IPS DF 6.9 (cell line): ENCODE measurements around the gene ZFYVE19.

Experiments used
- DNase-seq: peaks from one replicate; pipeline ENCODE4 v3.0.0-alpha.2; 2013; ENCODE audit warnings: low read depth, low spot score
- H3K27ac ChIP-seq: one replicate; pipeline ENCODE4 v1.5.1; 2013; ENCODE audit warnings: low read length, control low read depth
- H3K27me3 ChIP-seq: 2 replicates; pipeline ENCODE4 v1.6.1; 2013; ENCODE audit warnings: mild to moderate bottlenecking, low read length; ENCODE audit not compliant: control insufficient read depth, insufficient read depth
- H3K36me3 ChIP-seq: 2 replicates; pipeline ENCODE4 v1.6.1; 2013; ENCODE audit warnings: low read length; ENCODE audit not compliant: control insufficient read depth, insufficient read depth
- H3K4me1 ChIP-seq: 2 replicates; pipeline ENCODE4 v1.6.1; 2013; ENCODE audit warnings: low read length; ENCODE audit not compliant: control insufficient read depth, insufficient read depth
- H3K4me3 ChIP-seq: 2 replicates; pipeline ENCODE4 v1.5.1; 2013; ENCODE audit warnings: mild to moderate bottlenecking, low read length
- H3K9me3 ChIP-seq: 2 replicates; pipeline ENCODE4 v1.6.1; 2013; ENCODE audit warnings: low read length, inconsistent platforms; ENCODE audit not compliant: control insufficient read depth, insufficient read depth
- WGBS: extraction: QIAGEN DNeasy Blood & Tissue Kit; methylation state at CpG from one replicate; pipeline ENCODE4 v1.1.7; 2013; ENCODE audit warnings: mixed read lengths, missing lambda C conversion rate; ENCODE audit not compliant: insufficient read length, insufficient coverage; 5-methylcytosine and 5-hydroxymethylcytosine counted together

Gene ZFYVE19

DNA sequence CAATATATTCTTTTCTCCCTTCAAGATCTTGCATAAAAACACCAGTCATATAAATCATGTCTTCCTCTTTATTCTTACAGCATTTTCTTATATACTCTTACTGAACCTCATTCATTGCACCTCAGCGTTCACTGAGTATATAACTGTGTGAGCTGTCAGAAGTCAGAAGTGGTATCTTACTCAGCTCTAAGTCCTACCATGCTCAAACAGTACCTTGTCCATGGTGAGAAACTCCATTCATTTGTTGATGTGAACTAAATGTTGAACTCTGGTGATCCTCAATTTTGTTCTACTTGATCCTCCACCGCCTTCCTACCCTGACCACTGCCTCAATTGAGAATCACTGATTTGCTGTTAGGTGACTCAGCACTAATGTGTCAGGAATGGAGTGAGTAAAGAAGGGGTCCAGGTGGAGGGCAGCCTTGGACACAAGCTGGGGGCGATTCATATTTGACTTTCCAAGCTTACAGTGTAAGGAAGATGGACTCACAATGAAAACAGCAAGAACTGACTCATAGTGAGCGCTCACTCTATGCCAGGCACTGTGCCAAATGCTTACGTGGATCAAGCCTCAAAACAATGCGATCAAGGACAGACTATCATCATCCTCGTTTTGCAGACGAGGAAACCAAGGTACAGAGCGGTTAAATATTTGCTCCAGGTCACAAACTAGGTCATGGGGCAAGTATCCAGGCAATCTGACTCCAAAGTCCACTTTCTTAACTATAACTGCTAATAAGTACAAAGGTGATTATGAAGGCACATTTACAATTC is 13.5 kb upstream of the ZFYVE19 start:
- Histone ChIP-seq H3K4me3 (no peak overlapping the region), H3K4me1 (peaks cover 6% of the 10 kb centered on the region; the same call in 1 of the 2 replicates), H3K9me3 (no peaks in the 10 kb centered on the region), H3K36me3 (no peaks in the 10 kb centered on the region), H3K27me3 (no peaks in the 10 kb centered on the region), H3K27ac (no peak overlapping the region)
- no peak for DNase-seq
- WGBS: no CpG with 5 or more reads among the region's 9 CpGs

DNA sequence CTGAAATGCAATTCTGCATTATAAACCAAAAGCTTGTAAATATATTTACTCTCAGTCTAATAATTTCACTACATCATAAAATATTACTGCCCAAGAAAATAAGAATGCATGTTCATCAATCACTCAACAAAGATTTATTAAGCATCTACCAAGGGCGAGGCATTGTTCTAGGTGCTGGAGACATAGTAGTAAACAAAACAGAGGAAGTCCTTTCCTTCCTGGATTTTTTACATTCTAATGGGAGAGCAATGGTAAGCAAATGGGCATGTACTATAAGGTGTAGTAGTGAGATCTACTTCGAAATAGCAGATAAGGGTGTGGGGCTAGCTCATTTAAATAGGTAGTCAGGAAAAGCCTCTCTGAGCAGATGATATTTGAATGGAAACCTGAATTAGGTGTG is 10.8 kb upstream of the ZFYVE19 start:
- Histone ChIP-seq H3K4me3 (no peak overlapping the region), H3K9me3 (no peaks in the 10 kb centered on the region), H3K4me1 (peaks cover 5% of the 10 kb centered on the region; the same call in 1 of the 2 replicates), H3K27me3 (no peaks in the 10 kb centered on the region), H3K27ac (no peak overlapping the region), H3K36me3 (no peaks in the 10 kb centered on the region)
- DNase-seq: no peak
- no CpG with 5 or more reads among the region's 2 CpGs for WGBS

DNA sequence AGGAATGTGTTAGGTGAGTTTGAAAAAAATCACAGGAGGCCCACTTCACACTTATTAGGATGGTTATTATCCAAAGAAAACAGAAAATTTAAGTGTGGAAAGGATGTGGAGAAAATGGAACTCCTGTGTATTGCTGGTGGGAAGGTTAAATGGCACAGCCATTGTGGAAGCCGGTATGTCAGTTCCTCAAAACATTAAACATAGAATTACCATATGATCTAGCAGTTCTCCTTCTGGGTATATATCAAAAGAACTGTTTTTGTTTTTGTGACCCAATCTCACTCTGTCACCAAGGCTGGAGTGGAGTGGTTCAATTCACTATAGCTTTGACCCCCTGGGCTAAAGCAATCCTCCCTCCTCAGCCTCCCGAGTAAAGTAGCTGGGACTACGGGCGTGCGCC is 10.4 kb upstream of the ZFYVE19 start:
- no peak overlapping the region for H3K27ac ChIP-seq

DNA sequence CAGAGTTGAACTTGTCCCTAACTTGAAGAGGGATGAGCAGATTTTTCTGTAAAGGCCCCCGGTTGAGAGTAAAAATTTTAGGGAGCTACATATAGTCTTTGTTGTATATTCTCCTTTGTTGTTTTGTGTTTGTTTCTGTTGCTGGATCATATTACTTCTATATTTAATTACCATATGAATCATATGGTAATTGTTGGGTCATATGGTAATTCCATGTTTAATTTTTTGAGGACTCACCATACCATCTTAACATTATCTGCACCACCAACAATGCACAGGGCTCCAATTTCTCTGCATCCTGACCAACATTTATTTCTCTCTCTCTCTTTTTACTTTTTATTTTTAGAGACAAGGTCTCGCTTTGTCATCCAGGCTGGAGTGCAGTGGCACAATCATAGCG is 7.4 kb upstream of the ZFYVE19 start:
- DNase-seq: no peak
- Histone ChIP-seq H3K27me3 (no peaks in the 10 kb centered on the region), H3K4me1 (peaks cover 5% of the 10 kb centered on the region; the same call in 1 of the 2 replicates), H3K27ac (no peak overlapping the region), H3K9me3 (no peaks in the 10 kb centered on the region), H3K36me3 (no peaks in the 10 kb centered on the region; the same call in 1 of the 2 replicates), H3K4me3 (no peak overlapping the region)
- no CpG with 5 or more reads among the region's 3 CpGs for WGBS

More for the DNA sequence above, 10.4 kb upstream of the ZFYVE19 start:
- Histone ChIP-seq H3K9me3 (no peaks in the 10 kb centered on the region), H3K4me1 (peaks cover 5% of the 10 kb centered on the region; the same call in 1 of the 2 replicates), H3K36me3 (no peaks in the 10 kb centered on the region), H3K4me3 (no peak overlapping the region), H3K27me3 (no peaks in the 10 kb centered on the region)
- no CpG with 5 or more reads among the region's 5 CpGs for WGBS
- no peak for DNase-seq

DNA sequence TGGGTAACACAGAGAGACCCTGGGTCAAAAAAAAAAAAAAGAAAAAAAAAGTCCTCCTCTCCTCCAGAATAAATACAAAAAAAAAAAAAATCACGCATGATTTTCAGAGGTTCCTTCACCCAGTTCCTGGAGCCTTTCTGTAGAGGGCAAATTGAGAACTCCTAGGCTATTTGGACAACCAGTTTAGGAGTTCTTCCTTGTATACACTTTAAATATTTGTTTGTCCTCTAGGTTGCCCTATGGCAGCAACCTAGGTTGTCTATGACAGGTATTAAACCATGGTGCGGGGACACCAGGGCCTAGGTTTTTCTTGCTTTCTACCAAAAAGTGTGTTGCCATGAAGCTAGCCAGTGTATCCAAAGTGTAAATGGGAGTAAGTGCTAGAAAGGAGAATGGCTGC is 3.8 kb upstream of the ZFYVE19 start:
- H3K4me1 ChIP-seq: peaks cover 5% of the 10 kb centered on the region; the same call in 1 of the 2 replicates
- no peaks in the 10 kb centered on the region for H3K27me3 ChIP-seq
- no CpG with 5 or more reads among the region's 2 CpGs for WGBS
- no peaks in the 10 kb centered on the region; the same call in 1 of the 2 replicates for H3K36me3 ChIP-seq
- no peak for DNase-seq
- H3K9me3 ChIP-seq: no peaks in the 10 kb centered on the region
- H3K27ac ChIP-seq: no peak overlapping the region
- no peak overlapping the region for H3K4me3 ChIP-seq

DNA sequence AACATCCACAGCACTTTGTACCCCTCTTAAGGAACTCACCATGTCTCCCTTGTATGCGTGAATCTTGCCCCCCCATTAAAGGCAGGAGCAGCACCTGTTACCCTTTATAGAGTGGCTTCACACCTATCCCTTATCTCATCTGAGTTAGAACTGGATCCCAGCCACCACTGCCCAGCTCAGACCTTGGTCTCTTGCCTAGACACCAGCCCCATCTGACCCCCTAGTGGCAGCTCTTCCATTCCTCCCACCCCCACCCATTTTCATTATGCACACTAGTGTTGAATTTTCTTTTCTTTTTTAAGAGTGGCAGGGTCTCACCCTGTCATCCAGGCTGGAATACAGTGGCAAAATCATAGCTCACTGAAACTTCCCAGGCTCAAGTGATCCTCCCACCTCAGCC is 3.2 kb upstream of the ZFYVE19 start:
- Histone ChIP-seq H3K27ac (no peak overlapping the region), H3K27me3 (no peaks in the 10 kb centered on the region), H3K4me1 (peaks cover 3% of the 10 kb centered on the region; the same call in 1 of the 2 replicates), H3K9me3 (no peaks in the 10 kb centered on the region), H3K36me3 (no peaks in the 10 kb centered on the region; the same call in 1 of the 2 replicates), H3K4me3 (no peak overlapping the region)
- DNase-seq: no peak
- WGBS: no CpG with 5 or more reads among the region's 1 CpG

DNA sequence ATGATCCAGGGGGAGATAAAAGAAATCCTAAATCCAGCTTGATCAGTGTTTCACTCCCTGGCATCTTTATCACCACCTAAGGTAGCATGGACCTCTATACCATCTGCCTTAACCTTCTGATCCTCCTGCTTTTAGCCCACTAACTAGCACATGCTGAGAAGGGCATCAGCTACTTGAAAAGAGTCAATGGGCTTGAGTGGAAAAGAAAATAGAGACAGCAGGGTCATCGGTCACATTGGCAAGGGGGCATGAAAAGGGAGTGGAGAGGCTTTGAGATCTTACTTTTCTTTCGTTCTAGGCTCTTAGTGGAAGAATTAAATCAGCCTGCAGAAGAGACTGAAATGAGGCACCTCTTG is 239 bp upstream of the ZFYVE19 start:
- Histone ChIP-seq H3K27ac (no peak overlapping the region), H3K36me3 (no peaks in the 10 kb centered on the region; the same call in 1 of the 2 replicates), H3K27me3 (no peaks in the 10 kb centered on the region), H3K9me3 (no peaks in the 10 kb centered on the region), H3K4me3 (peak overlapping the region; percentile 85; the same call in 1 of the 2 replicates), H3K4me1 (no peaks in the 10 kb centered on the region)
- no CpG with 5 or more reads among the region's 2 CpGs for WGBS
- no peak for DNase-seq

DNA sequence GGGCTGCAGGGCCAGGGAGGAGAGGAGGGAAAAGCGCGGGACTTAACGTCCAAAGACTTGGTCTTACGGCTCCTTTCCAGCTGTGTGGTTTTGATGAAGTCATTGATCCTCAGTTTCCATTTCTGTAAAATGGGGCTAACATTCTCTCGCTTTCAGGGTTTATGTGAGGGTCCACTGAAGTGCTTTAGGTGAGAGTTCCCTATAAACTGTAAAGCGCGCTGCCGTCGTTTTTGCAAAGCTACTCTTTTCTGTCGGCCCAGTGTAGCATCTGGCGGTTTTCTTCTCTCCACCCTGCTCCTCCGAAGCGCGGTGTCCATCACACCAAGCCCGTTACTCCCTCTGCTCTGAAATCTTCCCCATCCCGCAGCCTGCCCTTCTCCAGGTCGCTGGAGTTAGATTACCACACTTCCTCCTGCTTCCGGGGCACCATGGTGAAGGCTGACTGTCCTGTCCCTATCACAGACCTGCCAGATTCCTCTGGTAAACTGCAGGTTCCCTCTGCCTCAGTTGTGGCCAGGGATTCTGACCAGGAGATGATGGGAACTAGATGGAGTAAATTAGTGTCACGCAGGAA is 1.1 kb downstream of the ZFYVE19 start:
- Histone ChIP-seq H3K4me3 (peak overlapping the region; percentile 32; the same call in 1 of the 2 replicates), H3K9me3 (no peaks in the 10 kb centered on the region), H3K4me1 (no peaks in the 10 kb centered on the region), H3K27me3 (no peaks in the 10 kb centered on the region), H3K27ac (no peak overlapping the region), H3K36me3 (no peaks in the 10 kb centered on the region)
- no peak for DNase-seq
- no CpG with 5 or more reads among the region's 19 CpGs for whole genome bisulfite sequencing

DNA sequence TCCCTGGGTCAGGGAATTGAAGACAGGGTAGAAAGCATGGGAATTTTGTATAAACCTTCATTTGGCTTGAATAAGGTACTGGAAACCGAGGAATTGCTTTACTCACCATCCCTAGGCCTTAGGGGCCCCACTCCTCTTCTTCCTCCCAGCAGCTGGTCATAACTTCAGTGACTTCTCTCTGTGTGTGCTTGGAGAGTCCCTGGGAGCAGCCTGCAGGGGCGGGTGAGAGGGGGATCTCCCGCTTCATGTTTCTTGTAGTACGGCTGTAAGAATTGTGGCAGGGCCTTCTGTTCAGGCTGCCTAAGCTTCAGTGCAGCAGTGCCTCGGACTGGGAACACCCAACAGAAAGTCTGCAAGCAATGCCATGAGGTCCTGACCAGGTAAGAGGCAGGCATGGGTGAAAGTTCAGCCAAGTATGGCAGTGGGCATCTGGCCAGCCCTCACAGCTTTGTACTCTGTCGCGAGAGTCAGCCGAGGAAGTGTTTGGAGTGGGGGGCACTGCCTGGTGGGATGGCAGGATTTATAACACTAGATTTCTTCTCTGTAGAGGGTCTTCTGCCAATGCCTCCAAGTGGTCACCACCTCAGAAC is 2.1 kb downstream of the ZFYVE19 start:
- H3K27me3 ChIP-seq: no peaks in the 10 kb centered on the region
- H3K36me3 ChIP-seq: no peaks in the 10 kb centered on the region
- no peak for DNase-seq
- H3K27ac ChIP-seq: no peak overlapping the region
- no CpG with 5 or more reads among the region's 8 CpGs for WGBS
- no peaks in the 10 kb centered on the region for H3K4me1 ChIP-seq
- no peak overlapping the region for H3K4me3 ChIP-seq
- no peaks in the 10 kb centered on the region for H3K9me3 ChIP-seq

DNA sequence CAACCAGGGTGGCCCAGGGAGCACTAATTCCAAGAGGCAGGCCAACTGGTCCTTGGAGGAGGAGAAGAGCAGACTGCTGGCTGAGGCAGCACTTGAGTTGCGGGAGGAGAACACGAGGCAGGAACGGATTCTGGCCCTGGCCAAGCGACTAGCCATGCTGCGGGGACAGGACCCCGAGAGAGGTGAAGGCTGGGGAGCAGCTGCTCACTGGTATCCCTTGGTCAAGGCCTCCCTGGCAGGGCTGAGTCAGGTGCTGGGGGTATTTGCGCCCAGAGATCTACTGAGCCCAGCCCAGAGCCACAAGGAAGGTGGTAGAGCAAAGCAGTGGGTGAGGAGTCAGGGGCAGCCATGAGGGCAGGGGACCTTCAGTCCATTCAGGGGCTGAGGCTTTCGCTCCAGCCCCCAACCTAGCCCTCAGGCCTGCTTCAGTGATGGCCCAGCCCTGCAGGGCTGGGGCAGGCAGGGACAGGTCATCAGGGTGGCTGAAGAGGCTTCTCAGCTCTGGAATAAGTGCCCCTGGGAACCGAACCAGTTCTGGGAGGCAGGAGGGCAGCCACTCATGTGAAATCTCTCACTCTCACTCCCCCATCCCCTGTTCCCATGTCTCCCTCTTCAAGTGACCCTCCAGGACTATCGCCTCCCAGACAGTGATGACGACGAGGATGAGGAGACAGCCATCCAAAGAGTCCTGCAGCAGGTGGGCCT is 6.0 kb downstream of the ZFYVE19 start:
- Histone ChIP-seq H3K4me3 (no peak overlapping the region), H3K36me3 (no peaks in the 10 kb centered on the region), H3K27me3 (no peaks in the 10 kb centered on the region), H3K9me3 (no peaks in the 10 kb centered on the region), H3K27ac (no peak overlapping the region), H3K4me1 (no peaks in the 10 kb centered on the region)
- no peak for DNase-seq
- no CpG with 5 or more reads among the region's 12 CpGs for WGBS
